KBM-7 (cell line): ENCODE measurements around the gene ZIC2.

Source experiments
- DNase-seq: peaks from one replicate; pipeline ENCODE4 v3.0.0-alpha.2; 2015
- in situ Hi-C: fragments of 300-500 bp; cut with MboI; formaldehyde crosslinking; loops from 2 replicates; pipeline ENCODE4 v1.14.3; 2020; ENCODE audit warnings: low sequenced_read_pairs, low pct_unique_long_range_greater_than_20kb, mixed read lengths

ZIC2 gene

GRCh38 chr13:99971576-99972189 is 9.9 kb upstream of the ZIC2 start, which contains the start of gene ZIC5:
Gene ZIC5 (minus strand): TSS chr13:99971767. CDS start chr13:99971603, 164 bp downstream.
- DNase-seq = no peak
- in situ Hi-C loops = no loop called here

- in situ Hi-C loops = no loop called here
- no peak for DNase-seq
Measured at GRCh38 chr13:99972190-99972731, 9.3 kb upstream of the ZIC2 start.

- no peak for DNase-seq
- in situ Hi-C loops = no loop called here
Measured at GRCh38 chr13:99973163-99973807, 8.3 kb upstream of the ZIC2 start.

GRCh38 chr13:99973808-99974185 is 7.8 kb upstream of the ZIC2 start:
- in situ Hi-C loops = no loop called here
- DNase-seq = no peak

GRCh38 chr13:99974296-99974938 is 7.2 kb upstream of the ZIC2 start:
- in situ Hi-C loops = no loop called here
- no peak for DNase-seq

- in situ Hi-C loops = no loop called here
- DNase-seq = no peak
Measured at GRCh38 chr13:99974939-99975561, 6.5 kb upstream of the ZIC2 start.

- in situ Hi-C loops = no loop called here
- no peak for DNase-seq
Measured at GRCh38 chr13:99975626-99976025, 6.0 kb upstream of the ZIC2 start.

- DNase-seq = no peak
- in situ Hi-C loops = no loop called here
Measured at GRCh38 chr13:99976575-99976974, 5.0 kb upstream of the ZIC2 start.

GRCh38 chr13:99977334-99977911 is 4.2 kb upstream of the ZIC2 start:
- DNase-seq = peak; percentile 53
- in situ Hi-C loops = no loop called here

- peak; percentile 72 for DNase-seq
- in situ Hi-C loops = no loop called here
Measured at GRCh38 chr13:99977912-99978798, 3.4 kb upstream of the ZIC2 start.

- peak; percentile 34 for DNase-seq
- in situ Hi-C loops = no loop called here
Measured at GRCh38 chr13:99978799-99979452, 2.7 kb upstream of the ZIC2 start.

- no peak for DNase-seq
Measured at GRCh38 chr13:99979453-99980200, 2.0 kb upstream of the ZIC2 start.

GRCh38 chr13:99980201-99980823 is 1.3 kb upstream of the ZIC2 start:
- DNase-seq = peak; percentile 52
- in situ Hi-C loops = no loop called here

More at GRCh38 chr13:99979453-99980200, 2.0 kb upstream of the ZIC2 start:
- in situ Hi-C loops = no loop called here

GRCh38 chr13:99980824-99981734 is 505 bp upstream of the ZIC2 start:
- DNase-seq = peak; percentile 84
- in situ Hi-C loops = no loop called here

GRCh38 chr13:99982036-99982730 is 599 bp downstream of the ZIC2 start:
- in situ Hi-C loops = no loop called here
- peak; percentile 58 for DNase-seq
